HEK293T (cell line): ENCODE measurements around the gene ABCC6.
"Not testable (repeated sequence)": the region's sequence is repeated elsewhere in the genome, so short reads cannot be mapped to it uniquely, and the experiment has no call there.

Experiments
- BHLHE40 ChIP-seq: fragments of 450-650 bp; IDR thresholded peaks from 2 replicates; pipeline ENCODE4 v1.6.1; 2016; ENCODE audit warnings: mild to moderate bottlenecking, moderate library complexity, borderline replicate concordance
- CTBP1 ChIP-seq: fragments of 450-650 bp; IDR thresholded peaks from 2 replicates; pipeline ENCODE4 v1.6.1; 2016; ENCODE audit warnings: borderline replicate concordance
- ELF4 ChIP-seq: fragments of 450-650 bp; IDR thresholded peaks from 2 replicates; pipeline ENCODE4 v1.6.1; 2017; ENCODE audit warnings: antibody characterized with exemption
- FOXK2 ChIP-seq: fragments of 450-650 bp; IDR thresholded peaks from 2 replicates; pipeline ENCODE4 v1.6.1; 2016; ENCODE audit warnings: mild to moderate bottlenecking
- FOXM1 ChIP-seq: fragments of 450-650 bp; IDR thresholded peaks from 2 replicates; pipeline ENCODE4 v1.6.1; 2017; ENCODE audit warnings: mild to moderate bottlenecking, borderline replicate concordance
- HDGF ChIP-seq: fragments of 450-650 bp; IDR thresholded peaks from 2 replicates; pipeline ENCODE4 v1.6.1; 2017; ENCODE audit warnings: antibody characterized with exemption, borderline replicate concordance
- SP1 ChIP-seq: fragments of 450-650 bp; IDR thresholded peaks from 2 replicates; pipeline ENCODE4 v1.6.1; 2017
- SUZ12 ChIP-seq: fragments of 450-650 bp; IDR thresholded peaks from 2 replicates; pipeline ENCODE4 v1.6.1; 2016; ENCODE audit warnings: mild to moderate bottlenecking
- TARDBP ChIP-seq: fragments of 450-650 bp; IDR thresholded peaks from 2 replicates; pipeline ENCODE4 v1.6.1; 2016
- TF ChIP-seq, protein P1 (sequence below): fragments of 450-650 bp; IDR thresholded peaks from 2 replicates; pipeline ENCODE4 v1.6.1; 2016

DNA sequence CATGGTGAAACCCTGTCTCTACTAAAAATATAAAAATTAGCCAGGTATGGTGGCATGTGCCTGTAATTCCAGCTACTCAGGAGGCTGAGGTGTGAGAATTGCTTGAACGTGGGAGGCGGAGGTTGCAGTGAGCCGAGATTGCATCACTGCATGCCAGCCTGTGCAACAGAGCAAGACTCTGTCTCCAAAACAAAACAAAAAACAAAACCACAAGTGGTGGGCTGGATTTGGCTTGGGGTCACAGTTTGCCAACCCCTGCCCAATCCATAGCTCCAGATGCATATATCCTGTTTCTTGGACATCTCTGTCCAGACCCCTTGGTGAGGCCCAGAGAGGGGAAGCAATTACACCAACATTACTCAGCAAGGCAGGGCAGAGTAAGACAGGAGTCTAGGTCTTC lies 41.5 kb downstream of the ABCC6 start:
- not testable (repeated sequence) for TF ChIP-seq FOXK2, FOXM1, BHLHE40, SUZ12, SP1, HDGF, TARDBP, CTBP1, ELF4
- TF ChIP-seq, protein P1, sequence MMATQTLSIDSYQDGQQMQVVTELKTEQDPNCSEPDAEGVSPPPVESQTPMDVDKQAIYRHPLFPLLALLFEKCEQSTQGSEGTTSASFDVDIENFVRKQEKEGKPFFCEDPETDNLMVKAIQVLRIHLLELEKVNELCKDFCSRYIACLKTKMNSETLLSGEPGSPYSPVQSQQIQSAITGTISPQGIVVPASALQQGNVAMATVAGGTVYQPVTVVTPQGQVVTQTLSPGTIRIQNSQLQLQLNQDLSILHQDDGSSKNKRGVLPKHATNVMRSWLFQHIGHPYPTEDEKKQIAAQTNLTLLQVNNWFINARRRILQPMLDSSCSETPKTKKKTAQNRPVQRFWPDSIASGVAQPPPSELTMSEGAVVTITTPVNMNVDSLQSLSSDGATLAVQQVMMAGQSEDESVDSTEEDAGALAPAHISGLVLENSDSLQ, result not testable (repeated sequence)
